Trophoblast cell (in vitro differentiated cells and primary cell): ENCODE data around the gene COMMD1.
A peak's percentile ranks its signal among the peaks of the same experiment; 100 is the strongest.

ENCODE experiments used
- DNase-seq, 2 donors: peaks; one replicate each; pipeline ENCODE4 v3.0.0-alpha.2; 2016
- H2AFZ ChIP-seq: 2 replicates; pipeline ENCODE4 v1.6.1; 2013; ENCODE audit warnings: low read length, moderate library complexity, mild to moderate bottlenecking; ENCODE audit not compliant: insufficient read depth, poor library complexity
- H2AK5ac ChIP-seq: 2 replicates; pipeline ENCODE4 v1.6.1; 2013; ENCODE audit warnings: mild to moderate bottlenecking, low read length
- H2BK120ac ChIP-seq: 2 replicates; pipeline ENCODE4 v1.6.1; 2013; ENCODE audit warnings: low read length, mild to moderate bottlenecking, moderate library complexity; ENCODE audit not compliant: insufficient read depth, poor library complexity
- H2BK12ac ChIP-seq: 2 replicates; pipeline ENCODE4 v1.6.1; 2013; ENCODE audit warnings: mild to moderate bottlenecking, low read length, moderate library complexity
- H2BK5ac ChIP-seq: 2 replicates; pipeline ENCODE4 v1.6.1; 2013; ENCODE audit warnings: low read length, low read depth, moderate library complexity, mild to moderate bottlenecking; ENCODE audit not compliant: poor library complexity
- H3K14ac ChIP-seq: 2 replicates; pipeline ENCODE4 v1.6.1; 2013; ENCODE audit warnings: mild to moderate bottlenecking, low read length
- H3K18ac ChIP-seq: 2 replicates; pipeline ENCODE4 v1.6.1; 2013; ENCODE audit warnings: mild to moderate bottlenecking, low read length
- H3K23ac ChIP-seq: 2 replicates; pipeline ENCODE4 v1.6.1; 2013; ENCODE audit warnings: low read length
- H3K27ac ChIP-seq: 2 replicates; pipeline ENCODE4 v1.5.1; 2013; ENCODE audit warnings: low read depth, mild to moderate bottlenecking, inconsistent platforms, low read length, moderate library complexity
- H3K27me3 ChIP-seq: 2 replicates; pipeline ENCODE4 v1.6.1; 2013; ENCODE audit warnings: inconsistent platforms, mild to moderate bottlenecking, low read length, moderate library complexity; ENCODE audit not compliant: insufficient read depth
- H3K36me3 ChIP-seq, 2 experiments: 1 replicate in 1 of 2; 2 replicates in 1 of 2; pipeline ENCODE4 v1.6.1; 2013; ENCODE audit warnings: low read length in 2 of 2, mild to moderate bottlenecking in 2 of 2, moderate library complexity in 1 of 2; ENCODE audit not compliant: insufficient read depth in 2 of 2, control insufficient read depth in 1 of 2
- H3K4ac ChIP-seq: 2 replicates; pipeline ENCODE4 v1.6.1; 2013; ENCODE audit warnings: low read depth, mild to moderate bottlenecking, low read length, moderate library complexity
- H3K4me1 ChIP-seq, 2 experiments: 1 replicate in 1 of 2; 2 replicates in 1 of 2; pipeline ENCODE4 v1.6.1; 2013; ENCODE audit warnings: low read length in 2 of 2, mild to moderate bottlenecking in 2 of 2, moderate library complexity in 1 of 2; ENCODE audit not compliant: insufficient read depth in 2 of 2, control insufficient read depth in 1 of 2
- H3K4me2 ChIP-seq: 2 replicates; pipeline ENCODE4 v1.6.1; 2013; ENCODE audit warnings: inconsistent platforms, mild to moderate bottlenecking, low read length, moderate library complexity
- H3K4me3 ChIP-seq: 2 replicates; pipeline ENCODE4 v1.5.1; 2013; ENCODE audit warnings: mild to moderate bottlenecking, low read depth, low read length, inconsistent platforms
- H3K79me1 ChIP-seq: one replicate; pipeline ENCODE4 v1.6.1; 2013; ENCODE audit warnings: low read length
- H3K79me2 ChIP-seq: 2 replicates; pipeline ENCODE4 v1.6.1; 2013; ENCODE audit warnings: low read length, mild to moderate bottlenecking; ENCODE audit not compliant: control insufficient read depth, insufficient read depth, poor library complexity
- H3K9ac ChIP-seq: 2 replicates; pipeline ENCODE4 v1.6.1; 2013; ENCODE audit warnings: mild to moderate bottlenecking, low read length
- H3K9me3 ChIP-seq: 2 replicates; pipeline ENCODE4 v1.6.1; 2013; ENCODE audit warnings: low read depth, mild to moderate bottlenecking, control low read depth, inconsistent platforms, low read length; ENCODE audit not compliant: insufficient read depth
- H4K12ac ChIP-seq: 2 replicates; pipeline ENCODE4 v1.6.1; 2013; ENCODE audit warnings: low read depth, mild to moderate bottlenecking, low read length, moderate library complexity
- H4K8ac ChIP-seq: 2 replicates; pipeline ENCODE4 v1.6.1; 2013; ENCODE audit warnings: low read depth, mild to moderate bottlenecking, low read length, moderate library complexity
- H4K91ac ChIP-seq: one replicate; pipeline ENCODE4 v1.6.1; 2013; ENCODE audit warnings: low read depth, mild to moderate bottlenecking, low read length, moderate library complexity
- WGBS: extraction: QIAGEN DNeasy Blood & Tissue Kit; methylation state at CpG from one replicate; pipeline ENCODE4 v1.1.7; 2013; ENCODE audit warnings: missing lambda C conversion rate; ENCODE audit not compliant: insufficient read length, insufficient coverage; ENCODE audit errors: extremely low coverage; 5-methylcytosine and 5-hydroxymethylcytosine counted together

The COMMD1 gene

DNA sequence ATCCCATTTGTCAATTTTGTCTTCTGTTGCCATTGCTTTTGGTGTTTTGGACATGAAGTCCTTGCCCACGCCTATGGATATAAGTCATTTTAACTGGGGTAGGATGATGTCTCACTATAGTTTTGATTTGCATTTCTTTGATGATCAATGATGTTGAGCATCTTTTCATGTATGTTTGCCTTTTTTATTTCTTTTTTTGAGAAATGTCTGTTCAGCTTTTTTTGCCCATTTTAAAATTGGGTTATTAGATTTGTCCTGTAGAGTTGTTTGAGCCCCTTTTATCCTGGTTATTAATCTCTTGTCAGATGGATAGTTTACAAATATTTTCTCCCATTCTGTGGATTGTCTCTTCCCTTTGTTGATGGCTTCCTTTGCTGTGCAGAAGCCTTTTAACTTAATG, 75.3 kb downstream of the COMMD1 start:
- H3K4me2 ChIP-seq = no peak overlapping the region
- no peak overlapping the region for H3K27ac ChIP-seq
- H3K36me3 ChIP-seq = no peaks in the 10 kb centered on the region
- H2BK120ac ChIP-seq = no peak overlapping the region
- H3K4me1 ChIP-seq = no peaks in the 10 kb centered on the region
- no peak overlapping the region for H2BK12ac ChIP-seq
- H4K91ac ChIP-seq = no peak overlapping the region
- no peak overlapping the region for H2AK5ac ChIP-seq
- H3K4me3 ChIP-seq = no peak overlapping the region
- no peak overlapping the region for H4K12ac ChIP-seq
- H3K79me2 ChIP-seq = no peaks in the 10 kb centered on the region
- no peak overlapping the region for H3K9ac ChIP-seq
- no peak overlapping the region for H2AFZ ChIP-seq
- WGBS = no CpG with 5 or more reads among the region's 1 CpG
- no peak overlapping the region for H3K18ac ChIP-seq
- H3K4ac ChIP-seq = no peak overlapping the region
- no peaks in the 10 kb centered on the region for H3K27me3 ChIP-seq
- no peak overlapping the region for H3K23ac ChIP-seq
- no peak overlapping the region for H2BK5ac ChIP-seq
- H4K8ac ChIP-seq = no peak overlapping the region
- no peak for DNase-seq
- no peaks in the 10 kb centered on the region for H3K79me1 ChIP-seq
- H3K14ac ChIP-seq = no peak overlapping the region
- no peaks in the 10 kb centered on the region for H3K9me3 ChIP-seq

GRCh38 chr2:61984682-61985081, 79.2 kb downstream of the COMMD1 start:
- Histone ChIP-seq H3K18ac (no peak overlapping the region), H3K27me3 (no peaks in the 10 kb centered on the region), H3K23ac (no peak overlapping the region), H3K4me2 (no peak overlapping the region), H3K14ac (no peak overlapping the region), H4K12ac (no peak overlapping the region), H2BK120ac (no peak overlapping the region), H2BK12ac (no peak overlapping the region), H3K79me2 (no peaks in the 10 kb centered on the region), H3K9me3 (peaks cover 2% of the 10 kb centered on the region), H2AFZ (no peak overlapping the region), H3K4ac (no peak overlapping the region), H2AK5ac (no peak overlapping the region), H4K8ac (no peak overlapping the region), H3K36me3 (no peaks in the 10 kb centered on the region), H4K91ac (no peak overlapping the region), H3K79me1 (no peaks in the 10 kb centered on the region), H2BK5ac (no peak overlapping the region), H3K27ac (no peak overlapping the region), H3K9ac (no peak overlapping the region), H3K4me3 (no peak overlapping the region), H3K4me1 (no peaks in the 10 kb centered on the region)
- no peak for DNase-seq
- WGBS = no CpG with 5 or more reads among the region's 1 CpG

- Histone ChIP-seq H3K14ac (no peak overlapping the region), H3K4me1 (no peaks in the 10 kb centered on the region), H3K79me1 (no peaks in the 10 kb centered on the region), H4K8ac (no peak overlapping the region), H3K4ac (no peak overlapping the region), H3K4me3 (no peak overlapping the region), H4K91ac (no peak overlapping the region), H3K9me3 (peaks cover 2% of the 10 kb centered on the region), H2AK5ac (no peak overlapping the region), H2AFZ (no peak overlapping the region), H3K27ac (no peak overlapping the region), H3K36me3 (no peaks in the 10 kb centered on the region), H2BK120ac (no peak overlapping the region), H2BK5ac (no peak overlapping the region), H4K12ac (no peak overlapping the region), H3K23ac (no peak overlapping the region), H3K79me2 (no peaks in the 10 kb centered on the region), H3K18ac (no peak overlapping the region), H3K9ac (no peak overlapping the region), H3K4me2 (no peak overlapping the region), H3K27me3 (no peaks in the 10 kb centered on the region), H2BK12ac (no peak overlapping the region)
- DNase-seq = no peak
- no CpG with 5 or more reads among the region's 6 CpGs for WGBS
These were observed 83.2 kb downstream of the COMMD1 start for GRCh38 chr2:61988462-61989366.

- H3K4me1 ChIP-seq = no peaks in the 10 kb centered on the region
- no peak overlapping the region for H3K4me3 ChIP-seq
- no peak overlapping the region for H3K14ac ChIP-seq
- H4K91ac ChIP-seq = no peak overlapping the region
- H2BK120ac ChIP-seq = no peak overlapping the region
- no peak overlapping the region for H4K12ac ChIP-seq
- no peak overlapping the region for H4K8ac ChIP-seq
- H2BK5ac ChIP-seq = no peak overlapping the region
- H2AK5ac ChIP-seq = no peak overlapping the region
- H3K27ac ChIP-seq = no peak overlapping the region
- H3K4me2 ChIP-seq = no peak overlapping the region
- no peaks in the 10 kb centered on the region for H3K79me2 ChIP-seq
- no peaks in the 10 kb centered on the region for H3K27me3 ChIP-seq
- DNase-seq = peak; percentile 29 to 68
- H3K79me1 ChIP-seq = no peaks in the 10 kb centered on the region
- no peak overlapping the region for H2BK12ac ChIP-seq
- no peaks in the 10 kb centered on the region for H3K36me3 ChIP-seq
- WGBS = no CpG with 5 or more reads among the region's 3 CpGs
- H3K4ac ChIP-seq = no peak overlapping the region
- H3K9ac ChIP-seq = no peak overlapping the region
- H3K23ac ChIP-seq = no peak overlapping the region
- no peak overlapping the region for H2AFZ ChIP-seq
- H3K9me3 ChIP-seq = peaks cover under 1% of the 10 kb centered on the region
- no peak overlapping the region for H3K18ac ChIP-seq
These were observed 88.0 kb downstream of the COMMD1 start for GRCh38 chr2:61993422-61994024.
